ENCODE results near the gene SNX27. TPM values are rescaled to one million over a fixed set of nuclear protein-coding genes. Genes with fewer than 3 reads are reported as not detected.
"Not testable (repeated sequence)": the region's sequence is repeated elsewhere in the genome, so short reads cannot be mapped to it uniquely, and the experiment has no call there.

The SNX27 gene
- total RNA-seq, 1 donor from 2014 or later: 40.7 TPM

DNA sequence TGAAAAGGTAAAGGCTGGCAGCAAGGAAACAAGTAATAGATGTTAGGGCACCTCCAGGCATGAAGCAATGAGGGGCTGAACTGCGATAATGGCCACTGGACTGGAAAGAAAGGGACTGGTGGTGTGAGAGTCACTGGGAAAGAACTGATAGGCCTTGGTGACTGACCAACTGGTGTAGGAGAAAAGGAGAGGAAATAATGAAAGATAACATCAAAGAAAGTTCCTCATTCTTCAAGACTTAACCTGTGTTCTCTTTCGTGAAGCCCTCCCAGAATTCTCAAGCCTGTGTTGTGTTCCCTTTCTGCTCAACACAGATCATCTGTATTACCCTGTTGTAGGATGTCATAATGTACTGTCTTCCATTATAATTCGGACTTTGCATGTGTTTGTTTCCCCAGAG lies 20.9 kb upstream of the SNX27 start:
- TF ChIP-seq CTCF (conservative IDR thresholded peaks at IDR 0.05): no peak
- Mint-ChIP-seq H3K9me3 (peaks cover 10% of the 10 kb centered on the region), H3K4me1 (ENCODE audit: unreplicated experiment) (peaks cover 12% of the 10 kb centered on the region), H3K27me3 (peaks cover 8% of the 10 kb centered on the region), H3K27ac (no peak overlapping the region), H3K36me3 (no peaks in the 10 kb centered on the region), H3K4me3 (no peak overlapping the region)
- DNase-seq (ENCODE audit: extremely low spot score, unreplicated experiment): no peak

DNA sequence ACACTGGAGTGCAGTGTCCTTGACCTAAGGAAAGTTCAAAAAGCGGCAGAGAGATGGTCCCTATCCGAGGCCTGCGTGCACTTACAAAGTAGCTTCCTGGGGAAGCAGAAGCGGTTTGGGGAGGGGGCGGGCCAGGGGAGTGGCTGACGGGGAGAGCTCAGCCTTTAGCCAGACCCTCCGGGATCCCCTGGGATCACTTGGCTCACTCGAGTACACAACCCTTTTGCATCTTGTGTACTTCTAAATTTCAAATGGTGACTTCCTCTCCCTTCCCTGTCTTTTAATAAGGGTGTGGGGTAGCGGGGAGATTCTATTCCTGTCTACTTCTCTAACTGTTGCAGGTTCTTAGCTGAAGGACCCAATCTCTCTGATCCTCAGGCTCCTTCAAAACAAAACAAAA lies 18.1 kb upstream of the SNX27 start:
- Mint-ChIP-seq H3K36me3 (no peaks in the 10 kb centered on the region), H3K4me1 (ENCODE audit: unreplicated experiment) (peaks cover 15% of the 10 kb centered on the region), H3K27me3 (peaks cover 8% of the 10 kb centered on the region), H3K9me3 (peaks cover 10% of the 10 kb centered on the region), H3K27ac (peak overlapping the region; percentile 5), H3K4me3 (peak overlapping the region; percentile 68)
- TF ChIP-seq CTCF (conservative IDR thresholded peaks at IDR 0.05): no peak
- DNase-seq (ENCODE audit: extremely low spot score, unreplicated experiment): no peak

GRCh38 chr1:151594143-151594625 lies 17.7 kb upstream of the SNX27 start:
- Mint-ChIP-seq H3K27ac (peak overlapping the region; percentile 5), H3K9me3 (peaks cover 10% of the 10 kb centered on the region), H3K27me3 (peaks cover 8% of the 10 kb centered on the region), H3K4me3 (peak overlapping the region; percentile 68), H3K4me1 (ENCODE audit: unreplicated experiment) (peaks cover 15% of the 10 kb centered on the region), H3K36me3 (no peaks in the 10 kb centered on the region)
- peak; percentile 83 for DNase-seq (ENCODE audit: extremely low spot score, unreplicated experiment)
- TF ChIP-seq CTCF (conservative IDR thresholded peaks at IDR 0.05): peak; percentile 95

- no peak for DNase-seq (ENCODE audit: extremely low spot score, unreplicated experiment)
- H3K27ac Mint-ChIP-seq: peak overlapping the region; percentile 42
- no peaks in the 10 kb centered on the region for H3K36me3 Mint-ChIP-seq
- peaks cover 15% of the 10 kb centered on the region for H3K4me1 Mint-ChIP-seq (ENCODE audit: unreplicated experiment)
- no peak for TF ChIP-seq CTCF (conservative IDR thresholded peaks at IDR 0.05)
- H3K4me3 Mint-ChIP-seq: no peak overlapping the region
- H3K27me3 Mint-ChIP-seq: peaks cover 8% of the 10 kb centered on the region
- peaks cover 3% of the 10 kb centered on the region for H3K9me3 Mint-ChIP-seq
Observed at GRCh38 chr1:151596166-151596953, 15.5 kb upstream of the SNX27 start.

- not testable (repeated sequence) for H3K27me3 Mint-ChIP-seq; H3K4me1 Mint-ChIP-seq (ENCODE audit: unreplicated experiment); H3K27ac Mint-ChIP-seq; H3K36me3 Mint-ChIP-seq; H3K9me3 Mint-ChIP-seq; DNase-seq (ENCODE audit: extremely low spot score, unreplicated experiment); H3K4me3 Mint-ChIP-seq
Observed at GRCh38 chr1:151602550-151602949, 9.3 kb upstream of the SNX27 start.

DNA sequence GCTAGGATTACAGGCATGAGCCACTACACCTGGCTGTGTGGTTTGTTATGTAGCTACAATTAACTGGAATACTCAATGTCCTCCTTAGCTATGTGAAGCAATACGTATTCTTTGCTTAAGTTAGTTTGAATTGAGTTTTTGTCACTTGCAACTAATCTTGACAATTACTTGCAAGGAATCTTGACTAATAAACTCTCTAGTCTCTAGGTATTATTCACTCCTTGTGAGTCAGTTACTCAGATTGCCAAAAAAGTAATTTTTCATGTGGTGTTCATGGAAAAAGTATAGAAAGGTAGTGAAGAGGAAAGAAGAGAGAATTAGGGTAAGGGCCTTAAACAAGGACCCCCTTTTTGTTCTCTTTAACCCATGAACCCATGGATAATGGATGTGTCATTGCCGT lies 7.6 kb upstream of the SNX27 start:
- no peak for TF ChIP-seq CTCF (conservative IDR thresholded peaks at IDR 0.05)
- Mint-ChIP-seq H3K27ac (no peak overlapping the region), H3K4me3 (no peak overlapping the region), H3K9me3 (no peaks in the 10 kb centered on the region), H3K36me3 (no peaks in the 10 kb centered on the region), H3K4me1 (ENCODE audit: unreplicated experiment) (peaks cover 5% of the 10 kb centered on the region), H3K27me3 (peaks cover 5% of the 10 kb centered on the region)
- DNase-seq (ENCODE audit: extremely low spot score, unreplicated experiment): no peak

Data from type B pancreatic cell (in vitro differentiated cells).